HG02884 (cell line): ENCODE results near the gene ALK.

ENCODE experiments used
- ATAC-seq: cut with Tn5 transposase; IDR thresholded peaks from one replicate; pipeline ENCODE4 v1.9.1; 2021; ENCODE audit warnings: mild to moderate bottlenecking, moderate library complexity; ENCODE audit not compliant: unreplicated experiment

Gene ALK

GRCh38 chr2:29549069-29549380, 372.4 kb downstream of the ALK start:
- ATAC-seq, result no peak

- no peak for ATAC-seq
These were observed 376.5 kb downstream of the ALK start for GRCh38 chr2:29544917-29545316.

GRCh38 chr2:29544031-29544430, 377.4 kb downstream of the ALK start:
- no peak for ATAC-seq

- ATAC-seq, result no peak
These were observed 386.2 kb downstream of the ALK start for GRCh38 chr2:29535188-29535587.

GRCh38 chr2:29532436-29532835, 388.9 kb downstream of the ALK start:
- ATAC-seq, result no peak

- ATAC-seq, result no peak
These were observed 389.8 kb downstream of the ALK start for GRCh38 chr2:29531626-29532025.

GRCh38 chr2:29530281-29530680, 391.1 kb downstream of the ALK start:
- no peak for ATAC-seq

- no peak for ATAC-seq
These were observed 392.4 kb downstream of the ALK start for GRCh38 chr2:29528891-29529520.

GRCh38 chr2:29528371-29528770, 393.0 kb downstream of the ALK start:
- no peak for ATAC-seq

- no peak for ATAC-seq
These were observed 393.4 kb downstream of the ALK start for GRCh38 chr2:29527947-29528346.

GRCh38 chr2:29526587-29527586, 394.5 kb downstream of the ALK start:
- ATAC-seq, result no peak

- ATAC-seq, result no peak
These were observed 395.5 kb downstream of the ALK start for GRCh38 chr2:29525921-29526320.

GRCh38 chr2:29524652-29525051, 396.7 kb downstream of the ALK start:
- no peak for ATAC-seq

GRCh38 chr2:29522951-29523669, 398.3 kb downstream of the ALK start:
- ATAC-seq, result no peak

GRCh38 chr2:29520001-29520400, 401.4 kb downstream of the ALK start:
- ATAC-seq, result no peak

- ATAC-seq, result no peak
These were observed 402.0 kb downstream of the ALK start for GRCh38 chr2:29519338-29519925.

GRCh38 chr2:29518646-29519337, 402.6 kb downstream of the ALK start:
- no peak for ATAC-seq

GRCh38 chr2:29518010-29518409, 403.4 kb downstream of the ALK start:
- no peak for ATAC-seq

GRCh38 chr2:29517413-29517812, 404.0 kb downstream of the ALK start:
- no peak for ATAC-seq

- ATAC-seq, result no peak
These were observed 404.6 kb downstream of the ALK start for GRCh38 chr2:29516767-29517166.

GRCh38 chr2:29509878-29510277, 411.5 kb downstream of the ALK start:
- ATAC-seq, result no peak
